ENCODE measurements around the gene PPIL1. TPM values are rescaled to one million over a fixed set of nuclear protein-coding genes. Genes with fewer than 3 reads are reported as not detected.

Gene PPIL1
- total and polyA plus RNA-seq, 2 of the 13 experiments (the other 11 are each of a cell fraction or from before 2014, with no cell fraction given), result 74.2 to 144 TPM

GRCh38 chr6:36874443-36875249, at the start of gene PPIL1 (continued):
- TF ChIP-seq ZNF333 (CRISPR knock-in tag; IDR thresholded peaks at IDR 0.05; ENCODE audit: borderline replicate concordance), result no peak; the same call in 1 of the 2 replicates
- no peak for TF ChIP-seq ZNF326 (CRISPR knock-in tag; IDR thresholded peaks at IDR 0.05; ENCODE audit: borderline replicate concordance)
- TF ChIP-seq ETS1 (CRISPR knock-in tag; IDR thresholded peaks at IDR 0.05), result no peak
- TF ChIP-seq GATAD2A (CRISPR knock-in tag; IDR thresholded peaks at IDR 0.05), result peak; percentile 68; the same call in 1 of the 2 replicates
- peak; percentile 69; the same call in 1 of the 2 replicates for TF ChIP-seq ZNF704 (CRISPR knock-in tag; IDR thresholded peaks at IDR 0.05; ENCODE audit: borderline replicate concordance)
- peak; percentile 90; the same call in 1 of the 2 replicates for TF ChIP-seq HES4 (CRISPR knock-in tag; IDR thresholded peaks at IDR 0.05; ENCODE audit: borderline replicate concordance)
- peak; percentile 85 for TF ChIP-seq ZSCAN9 (CRISPR knock-in tag; IDR thresholded peaks at IDR 0.05; ENCODE audit: borderline replicate concordance)
- peak; percentile 97 for TF ChIP-seq MIXL1 (CRISPR knock-in tag; IDR thresholded peaks at IDR 0.05)
- peak; percentile 52; the same call in 1 of the 2 replicates for TF ChIP-seq NCOR1 (IDR thresholded peaks at IDR 0.05; ENCODE audit: borderline replicate concordance, low read length)
- TF ChIP-seq ZNF616 (CRISPR knock-in tag; IDR thresholded peaks at IDR 0.05; ENCODE audit: low read depth), result no peak
- TF ChIP-seq MATR3 (CRISPR knock-in tag; IDR thresholded peaks at IDR 0.05), result no peak
- peak; percentile 95 for TF ChIP-seq MED8 (CRISPR knock-in tag; IDR thresholded peaks at IDR 0.05; ENCODE audit: insufficient replicate concordance)
- TF ChIP-seq ZNF83 (CRISPR knock-in tag; IDR thresholded peaks at IDR 0.05; ENCODE audit: borderline replicate concordance), result no peak; the same call in 1 of the 2 replicates
- peak; percentile 96 for TF ChIP-seq BCL3 (CRISPR knock-in tag; IDR thresholded peaks at IDR 0.05)
- TF ChIP-seq MNT (IDR thresholded peaks at IDR 0.05), result peak; percentile 84
- no peak for TF ChIP-seq FOXP1 (IDR thresholded peaks at IDR 0.05)
- TF ChIP-seq FOXP1 (CRISPR knock-in tag; IDR thresholded peaks at IDR 0.05), result no peak
- TF ChIP-seq TEF (CRISPR knock-in tag; IDR thresholded peaks at IDR 0.05), result no peak; the same call in 1 of the 2 replicates
- TF ChIP-seq ZBTB20 (CRISPR knock-in tag; IDR thresholded peaks at IDR 0.05; ENCODE audit: borderline replicate concordance, low read depth), result no peak
- peak; percentile 83; the same call in 1 of the 2 replicates for TF ChIP-seq ZNF776 (CRISPR knock-in tag; IDR thresholded peaks at IDR 0.05)
- TF ChIP-seq ZNF567 (CRISPR knock-in tag; IDR thresholded peaks at IDR 0.05; ENCODE audit: borderline replicate concordance), result peak; percentile 39; the same call in 1 of the 2 replicates
- TF ChIP-seq ZNF775 (CRISPR knock-in tag; IDR thresholded peaks at IDR 0.05; ENCODE audit: borderline replicate concordance), result no peak
- peak; percentile 89 for TF ChIP-seq DR1 (CRISPR knock-in tag; IDR thresholded peaks at IDR 0.05)
- peak; percentile 43 for TF ChIP-seq HNF4A (CRISPR knock-in tag; IDR thresholded peaks at IDR 0.05)
- peak; percentile 97 for TF ChIP-seq ZNF652 (CRISPR knock-in tag; IDR thresholded peaks at IDR 0.05; ENCODE audit: borderline replicate concordance, low read depth)

All from HepG2 (cell line).